Measurements from ENCODE around the gene BRCC3.

DNA sequence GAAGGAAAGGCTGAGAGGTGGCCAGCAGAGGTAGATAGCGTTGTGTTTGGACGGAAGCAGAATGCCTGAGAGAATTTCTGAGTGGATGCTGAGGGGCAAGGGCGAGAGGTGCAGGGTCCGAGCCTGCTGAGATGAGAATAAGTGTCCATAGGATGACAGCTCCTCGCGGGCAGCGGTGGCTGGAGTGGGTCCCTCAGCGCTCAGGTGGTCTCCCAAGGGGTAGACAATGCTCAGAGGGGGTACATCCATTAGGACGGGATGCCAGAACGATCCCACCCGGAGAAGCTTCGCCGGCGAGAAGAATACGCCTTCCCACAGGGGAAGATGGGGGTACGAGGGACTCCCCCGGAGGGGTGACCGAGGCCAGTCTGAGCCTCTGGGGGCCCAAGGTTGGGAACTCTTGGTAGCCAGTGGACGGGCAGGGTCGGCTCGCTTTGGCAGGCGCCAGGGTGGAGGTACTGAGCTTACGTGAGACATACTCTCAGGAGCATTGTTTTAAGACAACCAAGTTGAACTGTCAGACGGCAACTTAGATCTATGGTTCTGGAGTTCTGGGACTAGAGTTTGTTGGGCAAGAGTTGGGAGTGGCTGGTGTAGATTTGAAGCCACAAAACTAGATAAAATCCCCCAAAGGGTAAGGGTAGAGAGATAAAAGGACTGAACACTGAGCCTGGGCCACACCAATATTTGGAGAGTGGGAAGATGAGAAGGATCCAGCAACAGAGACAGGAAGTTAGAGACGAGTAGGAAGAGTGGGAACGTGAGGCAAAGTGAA is 15.8 kb downstream of the BRCC3 start:
- TF ChIP-seq YY1 (IDR thresholded peaks at IDR 0.05; ENCODE audit: insufficient read depth, insufficient read length) (no peak), ZNF274 (IDR thresholded peaks at IDR 0.05; ENCODE audit: low read depth, low read length) (no peak)
